HEK293T (cell line): Measurements from ENCODE around the gene UGGT2.
"Not testable (repeated sequence)": the region's sequence is repeated elsewhere in the genome, so short reads cannot be mapped to it uniquely, and the experiment has no call there.

Experiments used
- FOXA1 ChIP-seq: fragments of 450-650 bp; IDR thresholded peaks from 2 replicates; pipeline ENCODE4 v1.6.1; 2016; ENCODE audit warnings: mild to moderate bottlenecking
- ZNF384 ChIP-seq: fragments of 450-650 bp; IDR thresholded peaks from 2 replicates; pipeline ENCODE4 v1.6.1; 2016

DNA sequence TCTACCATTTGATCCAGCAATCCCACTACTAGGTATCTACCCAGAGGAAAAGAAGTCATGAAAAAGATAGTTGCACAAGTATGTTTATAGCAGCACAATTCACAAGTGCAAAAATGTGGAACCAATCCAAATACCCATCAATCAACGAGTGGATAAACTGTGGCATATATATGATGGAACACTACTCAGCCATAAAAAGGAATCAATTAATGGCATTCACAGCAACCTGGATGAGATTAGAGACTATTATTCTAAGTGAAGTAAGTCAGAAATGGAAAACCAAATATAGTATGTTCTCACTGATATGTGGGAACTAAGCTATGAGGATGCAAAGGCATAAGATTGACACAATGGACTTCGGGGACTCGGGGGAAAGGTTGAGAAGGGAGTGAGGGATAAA, 1.3 kb downstream of the UGGT2 start:
- not testable (repeated sequence) for TF ChIP-seq FOXA1, ZNF384
